ENCODE measurements around the gene RELCH.
"Not testable (repeated sequence)": the region's sequence is repeated elsewhere in the genome, so short reads cannot be mapped to it uniquely, and the experiment has no call there.

The RELCH gene, protein sequence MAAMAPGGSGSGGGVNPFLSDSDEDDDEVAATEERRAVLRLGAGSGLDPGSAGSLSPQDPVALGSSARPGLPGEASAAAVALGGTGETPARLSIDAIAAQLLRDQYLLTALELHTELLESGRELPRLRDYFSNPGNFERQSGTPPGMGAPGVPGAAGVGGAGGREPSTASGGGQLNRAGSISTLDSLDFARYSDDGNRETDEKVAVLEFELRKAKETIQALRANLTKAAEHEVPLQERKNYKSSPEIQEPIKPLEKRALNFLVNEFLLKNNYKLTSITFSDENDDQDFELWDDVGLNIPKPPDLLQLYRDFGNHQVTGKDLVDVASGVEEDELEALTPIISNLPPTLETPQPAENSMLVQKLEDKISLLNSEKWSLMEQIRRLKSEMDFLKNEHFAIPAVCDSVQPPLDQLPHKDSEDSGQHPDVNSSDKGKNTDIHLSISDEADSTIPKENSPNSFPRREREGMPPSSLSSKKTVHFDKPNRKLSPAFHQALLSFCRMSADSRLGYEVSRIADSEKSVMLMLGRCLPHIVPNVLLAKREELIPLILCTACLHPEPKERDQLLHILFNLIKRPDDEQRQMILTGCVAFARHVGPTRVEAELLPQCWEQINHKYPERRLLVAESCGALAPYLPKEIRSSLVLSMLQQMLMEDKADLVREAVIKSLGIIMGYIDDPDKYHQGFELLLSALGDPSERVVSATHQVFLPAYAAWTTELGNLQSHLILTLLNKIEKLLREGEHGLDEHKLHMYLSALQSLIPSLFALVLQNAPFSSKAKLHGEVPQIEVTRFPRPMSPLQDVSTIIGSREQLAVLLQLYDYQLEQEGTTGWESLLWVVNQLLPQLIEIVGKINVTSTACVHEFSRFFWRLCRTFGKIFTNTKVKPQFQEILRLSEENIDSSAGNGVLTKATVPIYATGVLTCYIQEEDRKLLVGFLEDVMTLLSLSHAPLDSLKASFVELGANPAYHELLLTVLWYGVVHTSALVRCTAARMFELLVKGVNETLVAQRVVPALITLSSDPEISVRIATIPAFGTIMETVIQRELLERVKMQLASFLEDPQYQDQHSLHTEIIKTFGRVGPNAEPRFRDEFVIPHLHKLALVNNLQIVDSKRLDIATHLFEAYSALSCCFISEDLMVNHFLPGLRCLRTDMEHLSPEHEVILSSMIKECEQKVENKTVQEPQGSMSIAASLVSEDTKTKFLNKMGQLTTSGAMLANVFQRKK

DNA sequence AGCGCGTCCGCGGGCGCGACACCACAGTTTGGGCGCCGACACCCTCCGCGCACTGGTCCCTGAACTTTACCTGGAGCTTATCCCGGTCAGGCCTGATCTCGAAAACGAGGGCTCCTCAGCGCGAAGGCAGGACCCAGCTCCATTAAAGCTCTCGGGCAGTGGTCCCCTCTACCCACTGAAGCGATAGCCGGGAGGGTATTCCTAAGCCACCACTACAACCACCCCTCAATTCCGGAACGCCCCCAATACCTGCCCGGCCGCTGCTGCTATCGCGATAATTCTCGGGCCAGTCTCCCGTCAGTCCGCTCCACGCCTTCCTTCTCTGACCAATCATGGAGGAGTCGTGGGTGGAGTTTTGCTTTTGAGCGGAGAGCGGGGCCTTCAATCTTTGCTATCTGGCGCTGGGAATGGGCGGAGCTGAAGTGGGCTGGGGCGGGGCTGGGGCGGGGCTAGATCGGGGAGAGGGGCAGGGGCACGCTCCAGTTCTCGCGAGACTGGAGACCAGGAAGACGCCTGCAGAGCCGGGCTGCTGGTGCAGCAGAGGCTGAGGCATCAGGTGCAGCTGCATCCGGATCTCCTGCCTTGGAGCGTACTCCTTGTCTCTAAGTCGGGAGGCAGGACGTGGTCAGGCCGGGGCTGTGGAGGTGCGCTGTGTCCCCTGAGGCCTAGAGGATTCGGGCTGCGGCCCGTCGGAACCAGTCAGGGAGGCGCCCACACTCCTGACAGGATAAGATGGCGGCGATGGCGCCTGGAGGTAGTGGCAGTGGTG is at the start of gene RELCH, which contains the start of gene PIGN:
TSS of gene RELCH (plus strand) at position 482 of the 769 bp plus-strand sequence. CDS start at position 733, 251 bp downstream.
TSS of gene PIGN (minus strand) at position 283 of the 769 bp plus-strand sequence. CDS start 25,703 bp downstream, outside the sequence.
- DNase-seq (ENCODE audit: low read depth in 3 of 3, low spot score in 1 of 3), result peak; percentile 76 to 91 (median 90)

DNA sequence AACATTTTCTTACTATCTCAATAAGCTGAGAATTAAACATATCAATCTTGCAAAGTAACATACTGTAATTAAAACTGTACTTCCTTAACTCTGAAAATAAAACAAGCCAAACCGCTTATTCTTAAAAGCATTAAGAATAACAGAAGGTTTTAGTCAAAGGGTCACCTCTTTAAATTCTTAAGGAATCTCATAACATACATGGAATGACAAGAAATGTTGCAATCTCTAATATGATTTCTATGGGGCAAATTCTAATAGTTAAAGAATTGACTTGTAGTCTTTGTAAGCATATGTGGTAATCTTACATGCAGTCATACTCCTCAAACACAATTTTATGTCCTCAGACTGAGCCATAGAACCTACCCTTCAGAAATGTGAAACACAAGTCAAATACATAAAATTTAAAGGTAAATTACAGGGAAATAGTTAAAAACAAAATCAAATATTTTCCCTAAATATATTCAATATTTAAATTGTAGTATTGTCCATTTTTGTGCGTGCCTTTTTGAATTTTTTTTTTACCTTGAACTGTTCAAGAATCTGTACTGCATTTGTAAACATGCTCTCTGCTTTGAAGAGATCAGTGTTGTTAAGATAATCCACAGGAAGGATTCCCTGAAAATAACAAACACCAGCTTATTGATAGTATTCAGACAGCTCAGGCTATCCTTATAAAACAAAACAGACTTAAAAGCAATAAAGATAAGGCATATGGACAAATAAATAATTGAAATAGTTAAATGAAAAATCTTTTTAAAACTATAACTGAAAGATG is 48.4 kb upstream of the RELCH start:
- DNase-seq (ENCODE audit: low read depth in 3 of 3, low spot score in 1 of 3), result no peak

DNA sequence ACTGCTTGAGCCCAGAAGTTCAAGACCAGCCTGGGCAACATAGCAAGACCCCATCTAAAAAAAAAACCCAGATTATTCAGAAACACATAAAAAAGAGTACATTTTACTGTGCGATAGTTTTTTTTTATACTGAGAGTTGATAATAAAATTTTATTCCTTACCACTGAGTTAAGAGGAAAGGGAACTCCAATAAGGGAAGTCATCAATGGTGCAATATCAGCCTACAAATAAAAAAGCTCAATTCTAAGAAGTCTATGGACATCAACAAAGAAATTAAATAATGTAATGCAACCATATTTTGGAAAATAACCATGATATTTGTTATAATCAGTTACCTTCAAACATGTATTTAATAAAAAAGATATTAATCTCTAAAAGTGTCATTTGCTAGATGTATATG is 46.8 kb upstream of the RELCH start:
- no peak for DNase-seq (ENCODE audit: low read depth in 3 of 3, low spot score in 1 of 3)

DNA sequence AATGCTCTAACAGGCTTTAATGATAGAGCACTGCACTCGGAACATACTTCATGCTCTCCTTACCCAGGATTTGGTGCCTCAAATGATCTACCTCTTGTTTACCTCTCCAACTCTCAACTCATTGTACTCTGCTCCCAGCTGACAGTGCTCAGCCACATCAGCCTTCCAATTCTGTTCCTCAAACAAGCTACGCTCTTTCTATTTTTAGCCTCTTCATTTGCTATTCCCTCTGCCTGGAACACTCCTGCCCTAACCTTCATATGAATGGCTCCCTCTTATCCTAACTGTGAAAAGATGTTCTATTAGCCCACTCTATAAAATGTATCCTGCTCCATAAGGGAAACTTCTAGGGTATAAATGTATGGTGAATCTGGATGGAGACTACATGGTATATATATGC is 42.7 kb upstream of the RELCH start:
- no peak for DNase-seq (ENCODE audit: low read depth in 3 of 3, low spot score in 1 of 3)

DNA sequence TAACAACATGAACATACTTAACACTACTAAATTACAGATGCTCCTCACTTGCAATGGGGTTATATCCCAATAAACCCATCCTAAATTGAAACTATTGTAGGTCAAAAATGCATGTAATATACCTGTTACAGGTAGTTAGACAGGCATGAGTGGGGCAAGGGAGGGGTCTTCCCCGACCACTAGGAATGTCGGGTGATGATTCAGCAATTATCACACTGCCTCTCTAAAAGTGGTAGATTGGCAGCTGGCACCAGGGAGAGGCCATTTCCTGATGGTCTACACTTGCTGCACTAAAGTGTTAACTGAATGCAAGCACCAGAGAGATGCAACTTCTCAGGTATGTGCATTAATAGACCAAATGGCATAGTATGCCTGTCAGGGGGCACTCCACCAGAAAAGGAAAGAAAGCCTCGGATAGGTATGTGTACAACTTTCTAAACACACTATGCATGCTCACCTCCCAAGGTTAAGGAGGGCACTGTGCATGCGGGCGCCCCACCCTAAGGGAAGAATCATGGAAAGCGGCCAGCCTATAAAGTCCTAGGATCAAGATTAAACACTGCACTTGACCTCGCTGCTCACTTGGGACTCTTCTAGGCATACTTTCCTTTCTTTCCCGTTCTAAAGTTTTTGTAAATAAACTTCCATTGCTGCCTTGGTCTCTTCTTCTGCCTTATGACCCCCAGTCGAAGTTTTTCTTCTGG is 35.8 kb upstream of the RELCH start:
- no peak for DNase-seq (ENCODE audit: low read depth in 3 of 3, low spot score in 1 of 3)

DNA sequence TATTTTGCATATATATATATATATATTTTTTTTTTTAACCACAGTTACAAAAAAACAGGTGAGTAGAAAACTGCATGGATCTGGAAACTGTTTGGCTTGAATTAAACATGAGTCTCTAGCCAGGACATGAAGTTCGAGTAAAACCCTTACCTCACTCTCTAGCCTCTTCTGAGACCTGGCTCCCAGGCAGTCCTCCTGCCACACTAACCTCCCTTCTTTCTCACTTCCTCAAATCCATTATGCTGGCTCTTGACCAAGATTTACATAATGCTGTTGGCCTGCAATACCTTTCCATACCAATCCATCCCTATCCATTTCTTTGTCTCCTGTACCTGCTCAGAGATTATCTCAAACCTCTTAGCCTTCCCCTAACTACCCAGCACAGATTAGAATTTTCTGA is 34.2 kb upstream of the RELCH start:
- no peak for DNase-seq (ENCODE audit: low read depth in 3 of 3, low spot score in 1 of 3)

DNA sequence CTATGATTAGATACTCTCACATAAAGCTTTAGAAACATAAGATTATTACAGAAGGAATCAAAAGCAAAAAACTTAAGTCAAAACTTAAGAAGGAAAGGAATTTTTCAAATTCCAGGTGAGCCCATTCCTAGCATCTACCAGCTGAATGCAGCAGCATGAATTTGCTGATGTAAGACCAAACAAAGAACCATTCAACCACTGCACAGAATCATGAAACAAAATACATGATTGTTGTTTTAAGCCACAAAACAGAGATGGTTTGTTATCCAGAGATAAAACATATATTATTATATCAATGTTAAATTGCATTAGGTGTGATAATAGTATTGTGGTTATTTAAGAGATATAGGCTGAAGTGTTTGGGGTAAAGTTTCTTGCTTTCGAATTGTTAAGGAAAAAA is 29.2 kb upstream of the RELCH start:
- no peak for DNase-seq (ENCODE audit: low read depth in 3 of 3, low spot score in 1 of 3)

DNA sequence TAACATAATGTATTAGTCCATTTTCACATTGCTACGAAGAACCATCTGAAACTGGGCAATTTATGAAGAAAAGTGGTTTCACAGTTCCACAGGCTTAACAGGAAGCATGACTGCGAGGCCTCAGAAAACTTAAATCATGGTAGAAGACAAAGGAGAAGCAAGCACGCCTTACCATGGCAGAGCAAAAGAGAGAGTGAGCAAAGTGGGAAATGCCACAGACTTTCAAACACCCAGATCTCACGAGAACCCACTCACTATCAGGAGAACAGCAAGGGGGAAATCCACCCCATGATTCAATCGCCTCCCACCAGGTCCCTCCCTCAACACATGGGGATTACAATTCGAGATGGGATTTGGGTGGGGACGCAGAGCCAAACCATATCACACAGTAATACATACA is 22.7 kb upstream of the RELCH start:
- DNase-seq (ENCODE audit: low read depth in 3 of 3, low spot score in 1 of 3), result no peak

DNA sequence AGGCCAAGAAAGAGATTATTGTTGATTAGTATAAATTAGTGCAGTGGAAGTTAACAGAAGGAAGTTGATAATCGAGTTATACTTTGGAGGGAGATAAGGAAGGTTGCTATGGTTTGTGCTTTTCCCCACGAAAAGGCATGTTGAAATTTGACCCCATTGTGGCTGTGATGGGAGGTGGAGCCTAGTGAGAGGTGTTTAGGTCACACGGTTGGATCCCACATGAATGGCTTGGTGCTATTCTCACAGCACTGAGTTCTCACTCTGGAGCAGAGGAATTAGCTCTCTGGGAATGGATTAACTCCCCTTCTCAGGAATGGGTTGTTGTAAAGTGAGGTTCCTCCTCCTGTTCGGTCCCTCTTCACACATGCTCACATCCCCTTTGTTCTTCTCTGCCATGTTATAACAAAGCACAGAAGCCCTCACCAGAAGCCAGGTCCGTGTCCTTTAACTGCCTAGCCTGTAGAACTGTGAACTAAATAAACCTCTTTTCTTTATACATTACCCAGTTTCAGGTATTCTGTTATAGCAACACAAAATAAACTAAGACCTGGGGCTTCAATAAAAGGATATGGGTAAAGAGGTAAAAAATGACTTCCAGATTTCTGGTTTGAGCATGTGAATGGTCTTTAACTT is 22.1 kb upstream of the RELCH start:
- no peak for DNase-seq (ENCODE audit: low read depth in 3 of 3, low spot score in 1 of 3)

DNA sequence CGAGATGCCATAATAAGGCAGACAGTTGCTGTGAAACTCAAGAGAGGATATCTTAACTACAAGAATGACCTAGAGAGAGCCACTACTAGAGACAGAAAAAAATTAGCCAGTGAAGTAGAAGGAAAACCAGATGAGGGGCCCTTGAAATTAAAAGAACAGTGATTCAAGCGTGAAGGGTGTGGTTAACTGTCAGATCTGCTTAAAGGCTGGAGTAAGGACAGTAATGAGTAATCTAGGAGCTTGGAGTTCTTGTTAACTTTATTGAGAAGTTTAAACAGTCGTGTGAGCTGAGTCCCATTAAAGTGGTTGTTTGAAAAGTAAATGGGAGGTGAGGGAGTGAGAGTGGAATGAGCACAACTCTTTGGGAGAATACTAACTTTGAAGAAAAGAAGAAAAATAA is 21.5 kb upstream of the RELCH start:
- DNase-seq (ENCODE audit: low read depth in 3 of 3, low spot score in 1 of 3), result no peak

DNA sequence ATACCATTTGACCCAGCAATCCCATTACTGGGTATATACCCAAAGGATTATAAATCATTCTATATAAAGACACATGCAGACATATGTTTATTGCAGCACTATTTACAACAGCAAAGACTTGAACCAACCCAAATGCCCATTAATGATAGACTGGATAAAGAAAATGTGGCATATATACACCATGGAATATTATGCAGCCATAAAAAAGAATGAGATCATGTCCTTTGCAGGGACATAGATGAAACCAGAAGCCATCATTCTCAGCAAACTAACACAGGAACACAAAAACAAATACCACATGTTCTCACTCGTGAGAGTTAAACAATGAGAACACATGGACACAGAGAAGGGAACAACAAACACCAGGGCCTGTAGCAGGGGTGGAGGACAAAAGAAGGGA is 20.5 kb upstream of the RELCH start:
- not testable (repeated sequence) for DNase-seq (ENCODE audit: low read depth in 3 of 3, low spot score in 1 of 3)

DNA sequence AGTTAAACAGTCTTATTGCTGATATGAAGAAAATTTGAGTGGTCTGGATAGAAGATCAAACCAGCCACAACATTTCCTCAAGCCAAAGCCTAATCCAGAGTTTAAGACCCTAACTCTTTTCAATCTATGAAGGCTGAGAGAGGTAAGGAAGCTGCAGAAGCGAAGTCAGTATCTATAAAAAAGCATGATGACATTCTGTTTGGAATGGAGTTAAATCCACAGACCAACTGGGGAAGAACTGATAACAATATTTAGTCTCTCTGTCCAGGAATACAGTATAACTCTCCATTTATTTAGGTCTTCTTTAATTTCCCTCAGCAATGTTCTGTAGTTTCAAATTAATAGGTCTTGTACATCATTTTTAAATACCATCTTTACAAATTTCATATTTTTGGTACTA is 16.2 kb upstream of the RELCH start:
- DNase-seq (ENCODE audit: low read depth in 3 of 3, low spot score in 1 of 3), result no peak

DNA sequence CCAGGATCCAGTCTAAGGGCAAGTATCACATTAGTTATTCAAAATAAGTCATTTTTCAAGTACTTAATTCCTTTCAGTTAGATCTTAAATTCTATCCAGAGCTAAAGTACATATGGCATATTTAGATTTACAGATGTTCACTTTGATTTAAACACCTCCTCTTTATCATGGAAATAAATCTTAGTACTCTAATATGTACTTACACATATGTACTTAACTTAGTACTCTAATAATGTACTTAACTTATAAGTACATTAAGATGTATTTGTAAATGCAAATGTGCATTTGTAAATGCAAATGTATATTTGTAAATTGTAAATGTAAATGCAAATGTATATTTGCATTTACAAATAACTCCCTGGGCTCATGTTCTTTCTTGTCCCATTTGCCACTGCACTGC is 14.8 kb upstream of the RELCH start:
- no peak for DNase-seq (ENCODE audit: low read depth in 3 of 3, low spot score in 1 of 3)

DNA sequence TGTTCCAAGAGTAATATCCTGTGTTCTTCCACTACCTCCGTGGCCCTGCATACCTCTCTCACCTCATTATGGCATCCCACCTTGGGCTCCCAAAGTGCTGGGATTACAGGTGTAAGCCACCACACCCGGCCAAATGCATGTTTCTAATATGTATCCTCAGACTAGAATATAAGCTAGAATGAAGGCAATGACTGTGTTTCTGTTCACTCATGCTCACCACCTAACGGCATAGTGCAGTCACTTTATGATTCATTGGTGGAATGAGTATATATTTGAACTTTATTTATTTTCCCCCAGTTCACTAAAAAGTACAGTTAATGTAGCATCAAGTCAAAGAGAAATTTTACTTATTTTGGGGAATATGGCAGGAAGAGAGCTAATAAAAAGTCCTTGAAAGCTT is 11.5 kb upstream of the RELCH start:
- DNase-seq (ENCODE audit: low read depth in 3 of 3, low spot score in 1 of 3), result no peak

DNA sequence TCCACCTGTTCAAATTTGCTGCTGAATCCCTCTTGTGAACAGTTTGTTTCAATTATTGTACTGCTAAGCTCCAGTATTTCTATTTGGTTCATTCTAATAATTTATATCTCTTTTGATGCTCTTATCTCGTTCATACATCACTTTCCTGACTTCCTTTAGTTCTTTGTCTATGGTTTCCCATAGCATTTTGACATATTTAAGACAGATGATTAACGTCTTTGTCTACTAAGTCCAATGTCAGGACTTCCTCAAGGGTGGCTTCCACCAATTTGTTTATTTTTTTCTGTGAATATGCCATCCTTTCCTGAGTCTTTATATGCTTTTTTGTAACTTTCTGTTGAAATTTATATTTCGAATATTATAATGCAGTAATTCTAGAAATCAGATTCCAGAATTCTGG is 9.8 kb upstream of the RELCH start:
- no peak for DNase-seq (ENCODE audit: low read depth in 3 of 3, low spot score in 1 of 3)

DNA sequence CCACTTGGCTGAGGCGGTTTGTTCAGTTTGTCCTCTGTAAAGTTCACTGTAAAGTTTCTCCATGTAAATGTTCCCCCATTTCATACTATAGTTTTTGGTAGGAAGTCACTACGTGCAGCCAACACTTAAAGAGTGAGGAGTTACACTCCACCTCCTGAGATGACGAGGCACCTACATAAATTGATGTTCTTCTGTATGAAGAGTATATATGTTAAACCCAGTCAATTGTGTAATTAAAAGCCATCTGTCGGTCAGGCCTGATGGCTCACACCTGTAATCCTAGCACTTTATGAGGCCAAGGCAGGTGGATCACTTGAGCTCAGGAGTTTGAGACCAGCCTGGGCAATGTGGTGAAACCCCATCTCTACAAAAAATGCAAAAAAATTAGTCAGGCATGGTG is 7.8 kb upstream of the RELCH start:
- DNase-seq (ENCODE audit: low read depth in 3 of 3, low spot score in 1 of 3), result no peak

DNA sequence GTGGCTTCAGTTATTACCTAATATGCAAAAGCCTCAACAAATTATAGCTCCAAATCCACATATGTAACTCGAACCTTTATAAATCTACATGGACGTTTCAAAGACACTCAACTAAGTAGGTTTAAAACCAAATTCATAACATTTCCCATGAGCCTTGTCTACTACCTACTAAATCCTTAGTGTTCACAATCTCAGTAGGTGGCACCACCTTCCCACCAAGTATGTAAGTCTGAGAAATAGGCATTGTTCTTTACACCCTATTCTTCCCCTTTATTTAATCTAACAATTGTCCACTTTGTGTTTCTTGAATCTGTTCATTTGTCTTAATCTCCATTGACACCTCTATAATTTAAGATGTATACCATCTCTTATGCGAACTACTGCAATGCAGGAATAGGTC is 4.8 kb upstream of the RELCH start:
- DNase-seq (ENCODE audit: low read depth in 3 of 3, low spot score in 1 of 3), result no peak

DNA sequence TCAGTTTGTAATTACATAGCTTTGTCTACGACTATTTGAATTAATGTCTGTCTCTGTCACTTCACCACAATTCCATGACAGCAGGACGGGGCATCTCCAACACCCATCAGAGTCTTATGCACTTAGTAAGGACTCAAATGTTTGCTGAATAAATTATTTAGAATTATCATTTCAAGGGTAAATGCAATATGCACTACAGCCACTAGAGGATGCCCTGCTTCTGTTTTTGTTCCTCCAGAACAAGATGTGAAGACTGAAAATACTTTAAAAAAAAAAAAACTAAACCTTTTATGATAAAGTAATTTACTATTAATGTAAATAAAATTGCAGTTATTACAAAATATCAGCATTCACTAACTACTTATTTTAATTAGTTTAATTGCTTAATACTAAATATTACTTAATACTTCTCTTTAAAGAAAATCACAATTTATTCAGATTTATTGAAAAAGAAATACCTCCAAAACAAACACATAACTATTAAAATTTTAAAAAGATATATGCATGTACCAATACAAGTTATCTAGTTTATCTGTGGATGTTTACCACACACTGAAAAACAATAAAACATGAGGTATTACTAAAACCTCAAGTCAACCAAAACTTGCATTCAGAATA is 3.4 kb upstream of the RELCH start:
- no peak for DNase-seq (ENCODE audit: low read depth in 3 of 3, low spot score in 1 of 3)

DNA sequence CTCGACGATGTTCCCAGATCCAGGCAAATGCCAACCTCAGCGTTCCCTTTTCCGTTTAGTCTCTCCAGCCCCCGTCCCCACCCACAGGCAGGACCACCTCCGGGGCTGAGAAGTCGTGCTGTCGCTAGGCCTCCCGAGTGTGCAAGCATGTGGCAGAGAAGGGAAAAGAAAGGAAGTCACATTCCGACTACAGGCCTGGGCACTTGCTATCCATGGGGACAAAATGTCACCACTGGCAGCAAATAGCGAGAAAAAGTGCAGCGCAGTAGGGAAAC is 619 bp upstream of the RELCH start:
- DNase-seq (ENCODE audit: low read depth in 3 of 3, low spot score in 1 of 3), result peak in 1 of 3 donors; percentile 23
